ENCODE data around the gene OCA2.

DNA sequence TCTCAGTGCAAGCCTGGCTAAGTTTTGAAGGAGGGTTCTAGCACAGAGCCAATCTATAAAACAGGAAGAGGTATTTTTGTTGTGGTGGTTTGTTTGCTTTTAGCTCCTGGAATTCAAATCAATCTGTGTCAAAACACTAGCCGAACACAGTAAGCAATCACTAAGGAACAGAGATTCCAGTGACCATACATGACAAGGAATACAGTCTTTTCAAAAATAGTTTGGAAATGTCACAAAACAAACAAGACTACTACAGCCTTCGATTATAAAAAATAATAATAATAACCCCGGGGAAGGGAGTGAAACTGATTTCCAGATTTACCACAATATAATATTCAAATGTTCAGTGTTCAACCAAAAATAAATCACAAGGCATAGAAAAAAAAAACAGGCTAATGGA is 166.5 kb downstream of the OCA2 start:
- TF ChIP-seq POLR2A (IDR thresholded peaks at IDR 0.05; ENCODE audit: extremely low read depth, insufficient read length): no peak
- TF ChIP-seq, protein P1, sequence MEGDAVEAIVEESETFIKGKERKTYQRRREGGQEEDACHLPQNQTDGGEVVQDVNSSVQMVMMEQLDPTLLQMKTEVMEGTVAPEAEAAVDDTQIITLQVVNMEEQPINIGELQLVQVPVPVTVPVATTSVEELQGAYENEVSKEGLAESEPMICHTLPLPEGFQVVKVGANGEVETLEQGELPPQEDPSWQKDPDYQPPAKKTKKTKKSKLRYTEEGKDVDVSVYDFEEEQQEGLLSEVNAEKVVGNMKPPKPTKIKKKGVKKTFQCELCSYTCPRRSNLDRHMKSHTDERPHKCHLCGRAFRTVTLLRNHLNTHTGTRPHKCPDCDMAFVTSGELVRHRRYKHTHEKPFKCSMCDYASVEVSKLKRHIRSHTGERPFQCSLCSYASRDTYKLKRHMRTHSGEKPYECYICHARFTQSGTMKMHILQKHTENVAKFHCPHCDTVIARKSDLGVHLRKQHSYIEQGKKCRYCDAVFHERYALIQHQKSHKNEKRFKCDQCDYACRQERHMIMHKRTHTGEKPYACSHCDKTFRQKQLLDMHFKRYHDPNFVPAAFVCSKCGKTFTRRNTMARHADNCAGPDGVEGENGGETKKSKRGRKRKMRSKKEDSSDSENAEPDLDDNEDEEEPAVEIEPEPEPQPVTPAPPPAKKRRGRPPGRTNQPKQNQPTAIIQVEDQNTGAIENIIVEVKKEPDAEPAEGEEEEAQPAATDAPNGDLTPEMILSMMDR (IDR thresholded peaks at IDR 0.05; ENCODE audit: low read depth, low read length): no peak
- TF ChIP-seq, protein P2, sequence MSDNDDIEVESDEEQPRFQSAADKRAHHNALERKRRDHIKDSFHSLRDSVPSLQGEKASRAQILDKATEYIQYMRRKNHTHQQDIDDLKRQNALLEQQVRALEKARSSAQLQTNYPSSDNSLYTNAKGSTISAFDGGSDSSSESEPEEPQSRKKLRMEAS (IDR thresholded peaks at IDR 0.05; ENCODE audit: low read depth, low read length): no peak

All from NB4 (cell line).